IMR-90 (cell line): Measurements from ENCODE around the gene ZNF407. TPM values are rescaled to one million over a fixed set of nuclear protein-coding genes. Genes with fewer than 3 reads are reported as not detected.

ENCODE experiments used
- ATAC-seq: fragments of 200-7000 bp; cut with Tn5 transposase; 2 replicates; pipeline ENCODE4 v1.9.1; 2020; ENCODE audit warnings: low read depth, mild to moderate bottlenecking, moderate library complexity
- BruUV-seq: library from RNA; stranded (reverse); fragments of 400-500 nt; replicated peaks from 2 replicates; lab custom pipeline; 2021; lab: Mats Ljungman, UMichigan
- CTCF ChIA-PET: fragments of 300-600 bp; formaldehyde crosslinking; extraction: SDS; loops from one replicate; lab custom pipeline; 2021; ENCODE audit warnings: antibody characterized with exemption; lab: Yijun Ruan, JAX
- POLR2A ChIA-PET: fragments of 300-600 bp; sonication (Branson Sonifier 250); formaldehyde crosslinking; loops from one replicate; lab custom pipeline; 2022; ENCODE audit warnings: antibody characterized with exemption; ENCODE audit not compliant: unreplicated experiment; lab: Charles Lee
- DNase-seq: peaks from one replicate; pipeline ENCODE4 v3.0.0; 2013
- H2AFZ ChIP-seq: replicated peaks from 2 replicates; pipeline ENCODE3; 2013; ENCODE audit warnings: low read length, mild to moderate bottlenecking; ENCODE audit not compliant: poor library complexity
- H2AK5ac ChIP-seq: 2 replicates; pipeline ENCODE4 v1.6.1; 2013; ENCODE audit warnings: low read depth, low read length, inconsistent platforms
- H2AK9ac ChIP-seq: replicated peaks from 2 replicates; pipeline ENCODE3; 2013; ENCODE audit warnings: mild to moderate bottlenecking, low read depth, low read length, moderate library complexity; ENCODE audit not compliant: poor library complexity
- H2BK120ac ChIP-seq: 2 replicates; pipeline ENCODE4 v1.6.1; 2013; ENCODE audit warnings: low read depth, low read length, inconsistent platforms
- H2BK15ac ChIP-seq: 3 replicates; pipeline ENCODE4 v1.6.1; 2013; ENCODE audit warnings: low read depth, low read length, inconsistent platforms
- H2BK20ac ChIP-seq: 2 replicates; pipeline ENCODE4 v1.6.1; 2013; ENCODE audit warnings: low read depth, mild to moderate bottlenecking, inconsistent platforms, low read length, moderate library complexity
- H2BK5ac ChIP-seq: 2 replicates; pipeline ENCODE4 v1.6.1; 2013; ENCODE audit warnings: mild to moderate bottlenecking, low read depth, low read length, inconsistent platforms; ENCODE audit not compliant: poor library complexity, severe bottlenecking
- H3K14ac ChIP-seq: replicated peaks from 2 replicates; pipeline ENCODE4 v1.6.1; 2013; ENCODE audit warnings: low read depth, low read length, inconsistent platforms
- H3K18ac ChIP-seq: 2 replicates; pipeline ENCODE4 v1.6.1; 2013; ENCODE audit warnings: low read depth, low read length, control low read depth
- H3K23ac ChIP-seq: 2 replicates; pipeline ENCODE4 v1.6.1; 2013; ENCODE audit warnings: low read depth, low read length, inconsistent platforms
- H3K27ac ChIP-seq: 2 replicates; pipeline ENCODE4 v1.5.1; 2013; ENCODE audit warnings: mild to moderate bottlenecking, control low read depth, low read length; ENCODE audit not compliant: insufficient read depth
- H3K27me3 ChIP-seq: 2 replicates; pipeline ENCODE4 v1.6.1; 2013; ENCODE audit warnings: low read length; ENCODE audit not compliant: control insufficient read depth, insufficient read depth
- H3K36me3 ChIP-seq: 2 replicates; pipeline ENCODE4 v1.6.1; 2013; ENCODE audit warnings: low read length, mixed read lengths; ENCODE audit not compliant: control insufficient read depth, insufficient read depth
- H3K4ac ChIP-seq: 2 replicates; pipeline ENCODE4 v1.6.1; 2013; ENCODE audit warnings: low read depth, low read length, inconsistent platforms
- H3K4me1 ChIP-seq: 2 replicates; pipeline ENCODE4 v1.6.1; 2013; ENCODE audit warnings: low read length, mixed read lengths; ENCODE audit not compliant: control insufficient read depth, insufficient read depth
- H3K4me2 ChIP-seq: 2 replicates; pipeline ENCODE4 v1.6.1; 2013; ENCODE audit warnings: low read depth, mild to moderate bottlenecking, control low read depth, low read length, moderate library complexity
- H3K4me3 ChIP-seq: 2 replicates; pipeline ENCODE4 v1.5.1; 2013; ENCODE audit warnings: low read depth, mild to moderate bottlenecking, control low read depth, low read length, moderate library complexity; ENCODE audit not compliant: insufficient read depth
- H3K56ac ChIP-seq: 2 replicates; pipeline ENCODE4 v1.6.1; 2013; ENCODE audit warnings: low read length, inconsistent platforms; ENCODE audit not compliant: insufficient read depth; ENCODE audit errors: extremely low read depth
- H3K79me1 ChIP-seq, 2 experiments: 2 replicates each; pipeline ENCODE4 v1.6.1; 2013; ENCODE audit warnings: low read length in 2 of 2, inconsistent platforms in 1 of 2, low read depth in 1 of 2
- H3K9ac ChIP-seq: 2 replicates; pipeline ENCODE4 v1.6.1; 2013; ENCODE audit warnings: low read depth, low read length, control low read depth
- H3K9me1 ChIP-seq: 2 replicates; pipeline ENCODE4 v1.6.1; 2013; ENCODE audit warnings: low read length, inconsistent platforms; ENCODE audit not compliant: insufficient read depth
- H3K9me3 ChIP-seq: 2 replicates; pipeline ENCODE4 v1.6.1; 2013; ENCODE audit warnings: low read length; ENCODE audit not compliant: control insufficient read depth, insufficient read depth
- H4K20me1 ChIP-seq: 2 replicates; pipeline ENCODE4 v1.6.1; 2013; ENCODE audit warnings: low read length, inconsistent platforms; ENCODE audit not compliant: insufficient read depth
- H4K5ac ChIP-seq: 2 replicates; pipeline ENCODE4 v1.6.1; 2013; ENCODE audit warnings: mild to moderate bottlenecking, low read depth, low read length, control low read depth
- H4K8ac ChIP-seq, 2 experiments: 2 replicates each; pipeline ENCODE4 v1.6.1; 2013; ENCODE audit warnings: low read depth in 2 of 2, low read length in 2 of 2, control low read depth in 1 of 2, inconsistent platforms in 1 of 2
- H4K91ac ChIP-seq: 2 replicates; pipeline ENCODE4 v1.6.1; 2013; ENCODE audit warnings: low read depth, low read length, inconsistent platforms; ENCODE audit not compliant: insufficient read depth
- WGBS, 2 experiments: methylation state at CpG; one replicate each; pipeline versions ENCODE4 v1.1.5 to v1.1.7; 2013; ENCODE audit warnings: missing lambda C conversion rate in 2 of 2; ENCODE audit not compliant: insufficient read length in 1 of 2; ENCODE audit errors: extremely low coverage in 2 of 2; 5-methylcytosine and 5-hydroxymethylcytosine counted together
- dilution Hi-C: fragments of 300-500 bp; cut with HindIII; formaldehyde crosslinking; loops from one replicate; pipeline ENCODE4 v1.14.3; 2018; ENCODE audit warnings: low sequenced_read_pairs; ENCODE audit not compliant: unreplicated experiment
- in situ Hi-C: fragments of 300-500 bp; cut with MboI; formaldehyde crosslinking; loops from 3 replicates; pipeline ENCODE4 v1.14.3; 2019; ENCODE audit warnings: low sequenced_read_pairs, inconsistent platforms, mixed read lengths
- intact Hi-C: fragments of 100-400 bp; cut with micrococcal nuclease; formaldehyde crosslinking; loops from 2 replicates; pipeline ENCODE4 v1.10.0; 2022
- polyA plus RNA-seq, 3 experiments: library from polyadenylated mRNA; depleted of rRNA; stranded (reverse); fragments of >200 nt; gene quantifications; 2 replicates each; pipeline ENCODE4 v1.2.3, GENCODE V29; 2012; ENCODE audit warnings: low replicate concordance in 1 of 3
- total RNA-seq: library from RNA; depleted of rRNA; stranded (reverse); fragments of >200 nt; gene quantifications from 2 replicates; pipeline ENCODE4 v1.2.3, GENCODE V29; 2012
- TF ChIP-seq, protein P1 (sequence below): fragments of 150-350 bp; IDR thresholded peaks from 2 replicates; pipeline ENCODE4 v1.6.1; 2016; ENCODE audit warnings: low read depth, mild to moderate bottlenecking, low read length, moderate library complexity, borderline replicate concordance

Gene ZNF407
- total and polyA plus RNA-seq, 2 of the 4 experiments (the other 2 are of a cell fraction): 3.1 to 20.1 TPM

DNA sequence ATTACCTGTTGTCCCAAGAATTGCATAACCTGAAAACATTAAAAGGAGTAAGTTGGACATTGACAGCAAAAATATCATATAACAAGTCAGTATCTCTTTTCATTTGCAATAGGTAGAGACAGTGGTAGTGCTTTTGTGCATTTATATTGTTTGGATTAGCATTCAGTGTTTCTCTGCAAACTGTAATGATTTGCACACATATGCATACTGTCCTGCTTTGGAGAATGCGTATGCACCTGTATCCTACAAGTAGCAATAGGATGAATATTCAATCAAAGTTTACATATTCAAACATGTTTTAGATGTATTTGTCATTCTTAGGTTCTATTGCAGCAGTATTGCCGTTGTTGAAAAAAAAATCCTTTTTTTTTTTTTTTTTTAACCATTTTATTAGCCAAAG lies 201.9 kb downstream of the ZNF407 start:
- no peak overlapping the region for H3K9ac ChIP-seq
- no peak overlapping the region for H2AK5ac ChIP-seq
- no peaks in the 10 kb centered on the region for H3K9me3 ChIP-seq
- no peaks in the 10 kb centered on the region for H4K20me1 ChIP-seq
- H2BK5ac ChIP-seq: no peak overlapping the region
- no peak overlapping the region for H2BK15ac ChIP-seq
- H3K79me1 ChIP-seq: peaks cover 0 to 7% of the 10 kb centered on the region in 2 experiments; a peak in 1 of 4 replicates
- no peak overlapping the region for H3K23ac ChIP-seq
- in situ Hi-C loops: no loop called here
- no peak overlapping the region for H2BK120ac ChIP-seq
- no peak overlapping the region for H3K18ac ChIP-seq
- no peak overlapping the region for H3K4ac ChIP-seq
- no peak overlapping the region for H3K27ac ChIP-seq
- no peak overlapping the region for H3K4me2 ChIP-seq
- H3K4me3 ChIP-seq: no peak overlapping the region
- dilution Hi-C loops: no loop called here
- no peak overlapping the region for H4K8ac ChIP-seq
- CTCF ChIA-PET: no interaction called here
- H2AK9ac ChIP-seq: no peak overlapping the region
- no peak overlapping the region for H4K5ac ChIP-seq
- intact Hi-C loops: no loop called here
- no peak overlapping the region for H3K56ac ChIP-seq
- DNase-seq (no peak), ATAC-seq (no peak)
- H3K27me3 ChIP-seq: no peaks in the 10 kb centered on the region
- WGBS, 2 experiments: no CpG with 5 or more reads among the region's 2 CpGs
- no peak overlapping the region for H2AFZ ChIP-seq
- no peak overlapping the region for H3K14ac ChIP-seq
- no peaks in the 10 kb centered on the region for H3K9me1 ChIP-seq
- H2BK20ac ChIP-seq: no peak overlapping the region
- BruUV-seq: no TSS peak
- POLR2A ChIA-PET: no interaction called here
- H3K4me1 ChIP-seq: peaks cover 3% of the 10 kb centered on the region; the same call in 1 of the 2 replicates
- H4K91ac ChIP-seq: no peak overlapping the region
- TF ChIP-seq, protein P1, sequence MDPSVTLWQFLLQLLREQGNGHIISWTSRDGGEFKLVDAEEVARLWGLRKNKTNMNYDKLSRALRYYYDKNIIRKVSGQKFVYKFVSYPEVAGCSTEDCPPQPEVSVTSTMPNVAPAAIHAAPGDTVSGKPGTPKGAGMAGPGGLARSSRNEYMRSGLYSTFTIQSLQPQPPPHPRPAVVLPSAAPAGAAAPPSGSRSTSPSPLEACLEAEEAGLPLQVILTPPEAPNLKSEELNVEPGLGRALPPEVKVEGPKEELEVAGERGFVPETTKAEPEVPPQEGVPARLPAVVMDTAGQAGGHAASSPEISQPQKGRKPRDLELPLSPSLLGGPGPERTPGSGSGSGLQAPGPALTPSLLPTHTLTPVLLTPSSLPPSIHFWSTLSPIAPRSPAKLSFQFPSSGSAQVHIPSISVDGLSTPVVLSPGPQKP: no peak
- no peaks in the 10 kb centered on the region for H3K36me3 ChIP-seq
